GOT3 (cell line): ENCODE results near the gene PSMA7.

Source experiments
- DNase-seq: peaks from one replicate; lab custom pipeline; 2025; ENCODE audit warnings: mixed read lengths; lab: John Stamatoyannopoulos, UW

PSMA7 gene

GRCh38 chr20:62087227-62087626 is 56.0 kb downstream of the PSMA7 start:
- DNase-seq, result no peak
